MM.1S (cell line): Measurements from ENCODE around the gene CEBPE.
A peak's percentile ranks its signal among the peaks of the same experiment; 100 is the strongest.

Experiments
- DNase-seq: peaks from one replicate; pipeline ENCODE4 v3.0.0-alpha.2; 2015
- H2AFZ ChIP-seq: fragments of 300-600 bp; sonication (generic); 2 replicates; pipeline ENCODE4 v1.6.0; 2016; ENCODE audit warnings: antibody characterized with exemption, low read length
- H3F3A ChIP-seq: fragments of 300-600 bp; sonication (generic); 2 replicates; pipeline ENCODE4 v1.6.1; 2016; ENCODE audit warnings: mild to moderate bottlenecking, antibody characterized with exemption, low read length, moderate library complexity, mixed read lengths; ENCODE audit not compliant: insufficient read depth
- H3K27ac ChIP-seq: fragments of 300-600 bp; sonication (generic); 2 replicates; pipeline ENCODE4 v1.5.1; 2016; ENCODE audit warnings: mild to moderate bottlenecking, low read length
- H3K27me3 ChIP-seq: fragments of 300-600 bp; sonication (generic); replicated peaks from 2 replicates; pipeline ENCODE4 v1.6.0; 2016; ENCODE audit warnings: low read length; ENCODE audit not compliant: insufficient read depth
- H3K36me3 ChIP-seq: fragments of 300-600 bp; sonication (generic); replicated peaks from 2 replicates; pipeline ENCODE4 v1.6.1; 2016; ENCODE audit warnings: mild to moderate bottlenecking, low read length, mixed read lengths; ENCODE audit not compliant: insufficient read depth
- H3K4me1 ChIP-seq: fragments of 300-600 bp; sonication (generic); 2 replicates; pipeline ENCODE4 v1.6.1; 2016; ENCODE audit warnings: low read length, mixed read lengths
- H3K4me2 ChIP-seq: fragments of 300-600 bp; sonication (generic); 2 replicates; pipeline ENCODE4 v1.6.0; 2016; ENCODE audit warnings: low read depth, low read length
- H3K4me3 ChIP-seq: fragments of 300-600 bp; sonication (generic); 2 replicates; pipeline ENCODE4 v1.5.1; 2016; ENCODE audit warnings: low read length, mixed read lengths
- H3K79me2 ChIP-seq: fragments of 300-600 bp; sonication (generic); 2 replicates; pipeline ENCODE4 v1.6.1; 2016; ENCODE audit warnings: mixed run types, low read length, mixed read lengths
- H3K9ac ChIP-seq: fragments of 300-600 bp; sonication (generic); 2 replicates; pipeline ENCODE4 v1.6.1; 2016; ENCODE audit warnings: low read length, mixed read lengths
- H3K9me2 ChIP-seq: fragments of 300-600 bp; sonication (generic); replicated peaks from 2 replicates; pipeline ENCODE4 v1.6.1; 2016; ENCODE audit warnings: mild to moderate bottlenecking, low read length, mixed read lengths; ENCODE audit not compliant: insufficient read depth
- H3K9me3 ChIP-seq: fragments of 300-600 bp; sonication (generic); replicated peaks from 2 replicates; pipeline ENCODE4 v1.6.1; 2016; ENCODE audit warnings: mild to moderate bottlenecking, low read length, mixed read lengths; ENCODE audit not compliant: insufficient read depth
- H4K20me1 ChIP-seq: fragments of 300-600 bp; sonication (generic); 2 replicates; pipeline ENCODE4 v1.6.1; 2016; ENCODE audit warnings: mild to moderate bottlenecking, low read length, moderate library complexity, mixed read lengths; ENCODE audit not compliant: insufficient read depth
- CTCF ChIP-seq: fragments of 300-600 bp; sonication (generic); IDR thresholded peaks from 2 replicates; pipeline ENCODE4 v1.5.1; 2016; ENCODE audit warnings: antibody characterized with exemption, low read length, mixed read lengths
- EZH2 ChIP-seq: fragments of 300-600 bp; sonication (generic); optimal IDR thresholded peaks from 2 replicates; pipeline ENCODE3; 2017; ENCODE audit warnings: low read depth, mild to moderate bottlenecking, antibody characterized with exemption, low read length, mixed read lengths
- EZH2phosphoT487 ChIP-seq: fragments of 300-600 bp; sonication (generic); IDR thresholded peaks from 2 replicates; pipeline ENCODE4 v1.6.1; 2018; ENCODE audit warnings: antibody characterized with exemption, low read length

Gene CEBPE

DNA sequence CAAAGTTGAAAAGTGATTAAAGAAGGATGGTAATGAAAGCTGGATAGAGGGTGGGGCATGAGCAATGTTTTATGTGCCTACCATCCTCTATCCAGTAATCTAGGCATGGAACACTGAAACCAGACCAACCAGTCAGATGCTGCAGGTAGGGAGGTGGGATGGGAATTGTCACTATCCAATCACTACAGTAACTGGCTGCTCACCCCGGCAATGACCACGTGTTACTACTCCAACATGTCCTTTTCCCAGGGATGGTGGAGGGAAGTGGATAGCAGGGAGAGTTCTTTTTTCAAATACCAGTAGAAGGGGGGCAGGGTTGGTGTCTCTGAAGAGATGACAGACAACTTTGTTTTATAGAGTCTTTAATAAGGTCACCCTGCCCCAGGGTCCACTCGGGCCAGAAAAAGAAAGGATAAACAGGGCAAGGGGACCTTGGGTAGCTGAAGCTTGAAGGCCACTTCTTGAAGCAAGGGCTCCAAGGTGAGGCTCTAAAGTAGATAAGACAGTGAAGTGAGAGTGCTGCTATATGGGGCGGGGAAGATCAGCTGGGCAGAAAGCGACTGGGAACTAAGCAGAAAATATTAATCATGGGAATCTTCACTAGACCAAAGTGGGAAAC, 47.0 kb downstream of the CEBPE start:
- no peak overlapping the region for H2AFZ ChIP-seq
- H4K20me1 ChIP-seq, result no peaks in the 10 kb centered on the region
- H3K9ac ChIP-seq, result peak overlapping the region; percentile 83; the same call in 1 of the 2 replicates
- H3K79me2 ChIP-seq, result peaks cover 26% of the 10 kb centered on the region
- H3K4me1 ChIP-seq, result peaks cover 7% of the 10 kb centered on the region; the same call in 1 of the 2 replicates
- H3K4me3 ChIP-seq, result no peak overlapping the region
- no peaks in the 10 kb centered on the region for H3K9me2 ChIP-seq
- TF ChIP-seq EZH2 (no peak), EZH2phosphoT487 (no peak), CTCF (no peak)
- H3F3A ChIP-seq, result no peaks in the 10 kb centered on the region
- H3K27ac ChIP-seq, result peak overlapping the region; percentile 10; the same call in 1 of the 2 replicates
- no peaks in the 10 kb centered on the region for H3K27me3 ChIP-seq
- no peak for DNase-seq
- no peaks in the 10 kb centered on the region; the same call in 1 of the 2 replicates for H3K36me3 ChIP-seq
- no peaks in the 10 kb centered on the region for H3K9me3 ChIP-seq
- H3K4me2 ChIP-seq, result peak overlapping the region; percentile 72; the same call in 1 of the 2 replicates

- peak; percentile 60 for DNase-seq
- H3K9ac ChIP-seq, result peak overlapping the region; percentile 83
- H3K4me2 ChIP-seq, result peak overlapping the region; percentile 72; the same call in 1 of the 2 replicates
- no peaks in the 10 kb centered on the region for H3K9me2 ChIP-seq
- H3K27ac ChIP-seq, result peak overlapping the region; percentile 10; the same call in 1 of the 2 replicates
- no peak for TF ChIP-seq EZH2
- TF ChIP-seq CTCF, result no peak
- TF ChIP-seq EZH2phosphoT487, result no peak
- no peaks in the 10 kb centered on the region for H3K9me3 ChIP-seq
- H3K36me3 ChIP-seq, result no peaks in the 10 kb centered on the region; the same call in 1 of the 2 replicates
- no peaks in the 10 kb centered on the region for H3K27me3 ChIP-seq
- H3K4me1 ChIP-seq, result peaks cover 7% of the 10 kb centered on the region; the same call in 1 of the 2 replicates
- peaks cover 26% of the 10 kb centered on the region for H3K79me2 ChIP-seq
- no peaks in the 10 kb centered on the region for H4K20me1 ChIP-seq
- peak overlapping the region; percentile 51; the same call in 1 of the 2 replicates for H2AFZ ChIP-seq
- no peaks in the 10 kb centered on the region for H3F3A ChIP-seq
- peak overlapping the region; percentile 78 for H3K4me3 ChIP-seq
Measured at GRCh38 chr14:23071244-23071920, 47.7 kb downstream of the CEBPE start.

DNA sequence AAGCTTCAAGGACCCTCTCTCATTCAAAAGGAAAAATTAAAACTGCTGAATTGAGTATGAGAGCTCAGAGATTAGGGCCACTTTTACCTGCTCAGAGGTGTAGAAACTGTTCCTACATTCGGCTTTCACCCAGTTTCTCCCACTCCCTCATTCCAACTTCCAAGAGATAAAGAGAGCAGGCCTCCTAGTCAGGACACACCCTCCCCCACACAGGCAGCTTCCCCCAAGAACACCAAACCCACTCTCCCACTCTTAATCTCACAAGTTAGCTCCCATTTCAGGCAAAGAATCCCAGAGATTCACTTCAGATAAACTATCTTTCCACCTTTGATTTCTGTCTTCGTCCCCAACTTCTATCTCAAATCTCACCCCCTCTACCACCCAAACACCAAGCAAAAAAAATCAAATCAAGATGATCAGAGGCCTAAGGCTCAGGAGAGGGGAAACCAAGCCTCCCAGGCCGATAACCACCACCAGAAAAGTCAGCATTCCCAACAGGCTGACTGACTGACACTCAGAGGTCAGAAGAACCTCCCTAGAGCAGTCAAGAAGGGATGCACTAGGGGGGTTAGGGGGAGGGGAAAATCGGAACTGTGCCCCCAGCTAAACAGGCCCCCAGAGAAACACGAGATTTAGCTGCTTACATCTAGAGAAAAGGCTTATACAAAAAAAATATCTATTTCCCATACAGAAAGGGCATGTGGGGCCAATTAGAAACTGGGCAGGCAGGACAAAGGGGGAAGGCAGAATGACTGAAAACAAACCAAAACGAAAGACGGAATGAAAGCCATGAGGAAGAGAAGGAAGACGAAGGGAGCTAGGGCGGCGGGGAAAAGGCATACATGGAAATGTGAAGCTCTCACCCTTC, 48.6 kb downstream of the CEBPE start:
- peaks cover 26% of the 10 kb centered on the region for H3K79me2 ChIP-seq

More for the DNA sequence above, 48.6 kb downstream of the CEBPE start:
- Histone ChIP-seq H3K27ac (no peak overlapping the region; the same call in 1 of the 2 replicates), H3K36me3 (no peaks in the 10 kb centered on the region; the same call in 1 of the 2 replicates), H3F3A (no peaks in the 10 kb centered on the region), H2AFZ (no peak overlapping the region), H3K4me3 (peak overlapping the region; percentile 78), H3K9me3 (no peaks in the 10 kb centered on the region), H3K4me1 (peaks cover 7% of the 10 kb centered on the region; the same call in 1 of the 2 replicates), H4K20me1 (no peaks in the 10 kb centered on the region), H3K27me3 (no peaks in the 10 kb centered on the region), H3K9me2 (no peaks in the 10 kb centered on the region), H3K4me2 (peak overlapping the region; percentile 72), H3K9ac (peak overlapping the region; percentile 83)
- TF ChIP-seq EZH2phosphoT487 (no peak), EZH2 (no peak), CTCF (no peak)
- DNase-seq, result no peak
